Measurements from ENCODE around the gene CHTOP. TPM values are rescaled to one million over a fixed set of nuclear protein-coding genes. Genes with fewer than 3 reads are reported as not detected.

Gene CHTOP
- total and polyA plus RNA-seq, 2 of the 4 experiments (the other 2 are of a cell fraction): 33.9 to 50.8 TPM

- 100% methylated on average over 1 of the region's 10 CpGs; no CpG with 5 or more reads in 1 of the 2 experiments for WGBS, 2 experiments (ENCODE audit: extremely low coverage in 2 of 2, insufficient read length in 1 of 2)
- Histone ChIP-seq H4K20me1 (ENCODE audit: insufficient read depth, low read length) (no peaks in the 10 kb centered on the region), H3K27ac (ENCODE audit: insufficient read depth, low read length) (peak within 1 kb of the TSS; percentile 96), H3K79me1 (ENCODE audit: low read depth in 1 of 2, low read length in 2 of 2) (peaks cover 24 to 32% of the 10 kb centered on the region in 2 experiments), H3K4me3 (ENCODE audit: insufficient read depth, low read depth, low read length) (peak within 1 kb of the TSS; percentile 54), H3K4me2 (ENCODE audit: low read depth, low read length) (peak within 1 kb of the TSS; percentile 83), H2BK15ac (ENCODE audit: low read depth, low read length) (peak within 1 kb of the TSS; percentile 84; the same call in 2 of the 3 replicates), H3K9me3 (ENCODE audit: control insufficient read depth, insufficient read depth, low read length) (no peaks in the 10 kb centered on the region), H3K9me1 (ENCODE audit: insufficient read depth, low read length) (peaks cover 29% of the 10 kb centered on the region), H3K23ac (ENCODE audit: low read depth, low read length) (peak within 1 kb of the TSS; percentile 84), H3K27me3 (ENCODE audit: control insufficient read depth, insufficient read depth, low read length) (no peaks in the 10 kb centered on the region), H3K4ac (ENCODE audit: low read depth, low read length) (peak within 1 kb of the TSS; percentile 96), H2BK5ac (ENCODE audit: low read depth, low read length, poor library complexity, severe bottlenecking) (peak within 1 kb of the TSS; percentile 92), H3K4me1 (ENCODE audit: control insufficient read depth, insufficient read depth, low read length) (peaks cover 14% of the 10 kb centered on the region), H3K14ac (replicated peaks; ENCODE audit: low read depth, low read length) (peak within 1 kb of the TSS; percentile 99), H2BK20ac (ENCODE audit: low read depth, low read length) (peak within 1 kb of the TSS; percentile 81), H3K18ac (ENCODE audit: low read depth, low read length) (peak within 1 kb of the TSS; percentile 73), H4K91ac (ENCODE audit: insufficient read depth, low read depth, low read length) (peak within 1 kb of the TSS; percentile 97), H4K5ac (ENCODE audit: low read depth, low read length) (peak within 1 kb of the TSS; percentile 87), H2AFZ (replicated peaks; ENCODE audit: low read length, poor library complexity) (peak within 1 kb of the TSS; percentile 84), H4K8ac (ENCODE audit: low read depth in 2 of 2, low read length in 2 of 2) (peak within 1 kb of the TSS; percentile 87 to 94), H2AK9ac (replicated peaks; ENCODE audit: low read depth, low read length, poor library complexity) (peak within 1 kb of the TSS; percentile 97), H3K36me3 (ENCODE audit: control insufficient read depth, insufficient read depth, low read length) (peaks cover 9% of the 10 kb centered on the region; the same call in 1 of the 2 replicates), H3K56ac (ENCODE audit: extremely low read depth, insufficient read depth, low read length) (peak within 1 kb of the TSS; percentile 94), H2BK120ac (ENCODE audit: low read depth, low read length) (peak within 1 kb of the TSS; percentile 85), H3K9ac (ENCODE audit: low read depth, low read length) (peak within 1 kb of the TSS; percentile 85), H2AK5ac (ENCODE audit: low read depth, low read length) (peak within 1 kb of the TSS; percentile 99)
- ATAC-seq (ENCODE audit: low read depth): no peak
- in situ Hi-C loops (cut with MboI; ENCODE audit: low sequenced_read_pairs) (no loop called here), dilution Hi-C loops (cut with HindIII; ENCODE audit: low sequenced_read_pairs, unreplicated experiment) (no loop called here), intact Hi-C loops (cut with micrococcal nuclease) (loop anchor here (1.0 to 5.0 kb wide), 3 partner anchors 55 to 117 kb away; no protein-coding TSS in a partner anchor)
- DNase-seq: no peak
- POLR2A ChIA-PET (ENCODE audit: unreplicated experiment): interaction anchor here (0.7 to 2.3 kb wide), 15 partner anchors 8 to 96 kb away, joined by 3 to 10 read pairs (median 5); partner anchors contain the start of genes S100A16 and S100A6
- no peak for TF ChIP-seq USF2 (IDR thresholded peaks at IDR 0.05; ENCODE audit: low read depth, low read length)
- no peak for TF ChIP-seq ELK1 (IDR thresholded peaks at IDR 0.05; ENCODE audit: borderline replicate concordance, low read depth, low read length)
- TF ChIP-seq MXI1 (IDR thresholded peaks at IDR 0.05; ENCODE audit: borderline replicate concordance, low read depth, low read length): no peak
- no peak for TF ChIP-seq RAD21 (IDR thresholded peaks at IDR 0.05; ENCODE audit: low read length)
- no peak for TF ChIP-seq NFE2L2 (IDR thresholded peaks at IDR 0.05; ENCODE audit: low read depth, low read length)
- TF ChIP-seq RFX5 (IDR thresholded peaks at IDR 0.05; ENCODE audit: low read depth, low read length): no peak
- TF ChIP-seq BHLHE40 (IDR thresholded peaks at IDR 0.05; ENCODE audit: low read depth, low read length): no peak
- no peak for TF ChIP-seq RCOR1 (IDR thresholded peaks at IDR 0.05; ENCODE audit: insufficient replicate concordance, low read length)
- TF ChIP-seq SMC3 (IDR thresholded peaks at IDR 0.05; ENCODE audit: low read depth, low read length): no peak
- no peak for TF ChIP-seq POLR2A (IDR thresholded peaks at IDR 0.05; ENCODE audit: low read depth, low read length)
- TF ChIP-seq, protein P1, sequence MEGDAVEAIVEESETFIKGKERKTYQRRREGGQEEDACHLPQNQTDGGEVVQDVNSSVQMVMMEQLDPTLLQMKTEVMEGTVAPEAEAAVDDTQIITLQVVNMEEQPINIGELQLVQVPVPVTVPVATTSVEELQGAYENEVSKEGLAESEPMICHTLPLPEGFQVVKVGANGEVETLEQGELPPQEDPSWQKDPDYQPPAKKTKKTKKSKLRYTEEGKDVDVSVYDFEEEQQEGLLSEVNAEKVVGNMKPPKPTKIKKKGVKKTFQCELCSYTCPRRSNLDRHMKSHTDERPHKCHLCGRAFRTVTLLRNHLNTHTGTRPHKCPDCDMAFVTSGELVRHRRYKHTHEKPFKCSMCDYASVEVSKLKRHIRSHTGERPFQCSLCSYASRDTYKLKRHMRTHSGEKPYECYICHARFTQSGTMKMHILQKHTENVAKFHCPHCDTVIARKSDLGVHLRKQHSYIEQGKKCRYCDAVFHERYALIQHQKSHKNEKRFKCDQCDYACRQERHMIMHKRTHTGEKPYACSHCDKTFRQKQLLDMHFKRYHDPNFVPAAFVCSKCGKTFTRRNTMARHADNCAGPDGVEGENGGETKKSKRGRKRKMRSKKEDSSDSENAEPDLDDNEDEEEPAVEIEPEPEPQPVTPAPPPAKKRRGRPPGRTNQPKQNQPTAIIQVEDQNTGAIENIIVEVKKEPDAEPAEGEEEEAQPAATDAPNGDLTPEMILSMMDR (conservative IDR thresholded peaks at IDR 0.05; ENCODE audit: low read depth, low read length): no peak
- no peak for TF ChIP-seq CEBPB (IDR thresholded peaks at IDR 0.05; ENCODE audit: low read depth, low read length)
- no peak for TF ChIP-seq CHD1 (IDR thresholded peaks at IDR 0.05; ENCODE audit: low read depth, low read length)
- BruUV-seq (replicated peaks): no TSS peak
- CTCF ChIA-PET: interaction anchor here (0.8 to 2.3 kb wide), 12 partner anchors 12 to 121 kb away, joined by 3 to 18 read pairs (median 5); partner anchors contain the start of gene S100A16
These were observed 5.9 kb upstream of the CHTOP start, which contains the start of gene S100A1 for GRCh38 chr1:153627715-153628626. Gene S100A1, plus strand, starts transcription at chr1:153628434. Its CDS starts 2,088 bp downstream, at chr1:153630522.
